ENCODE measurements around the gene B4GALNT2.
A peak's percentile ranks its signal among the peaks of the same experiment; 100 is the strongest.
"Not testable (repeated sequence)": the region's sequence is repeated elsewhere in the genome, so short reads cannot be mapped to it uniquely, and the experiment has no call there.

Gene B4GALNT2

GRCh38 chr17:49183801-49184200 lies 51.2 kb downstream of the B4GALNT2 start:
- DNase-seq: no peak

DNA sequence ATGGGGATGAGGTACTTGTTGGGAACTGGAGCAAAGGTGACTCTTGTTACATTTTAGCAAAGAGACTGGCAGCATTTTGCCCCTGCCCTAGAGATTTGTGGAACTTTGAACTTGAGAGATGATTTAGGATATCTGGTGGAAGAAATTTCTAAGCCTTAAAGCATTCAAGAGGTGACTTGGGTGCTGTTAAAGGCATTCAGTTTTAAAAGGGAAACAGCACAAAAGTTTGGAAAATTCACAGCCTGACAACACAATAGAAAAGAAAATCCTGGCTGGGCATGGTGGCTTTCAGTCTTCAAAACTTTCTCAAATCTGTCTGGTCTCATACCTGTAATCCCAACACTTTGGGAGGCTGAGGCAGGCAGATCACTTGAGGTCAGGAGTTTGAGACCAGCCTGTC lies 52.0 kb downstream of the B4GALNT2 start:
- DNase-seq: not testable (repeated sequence)

DNA sequence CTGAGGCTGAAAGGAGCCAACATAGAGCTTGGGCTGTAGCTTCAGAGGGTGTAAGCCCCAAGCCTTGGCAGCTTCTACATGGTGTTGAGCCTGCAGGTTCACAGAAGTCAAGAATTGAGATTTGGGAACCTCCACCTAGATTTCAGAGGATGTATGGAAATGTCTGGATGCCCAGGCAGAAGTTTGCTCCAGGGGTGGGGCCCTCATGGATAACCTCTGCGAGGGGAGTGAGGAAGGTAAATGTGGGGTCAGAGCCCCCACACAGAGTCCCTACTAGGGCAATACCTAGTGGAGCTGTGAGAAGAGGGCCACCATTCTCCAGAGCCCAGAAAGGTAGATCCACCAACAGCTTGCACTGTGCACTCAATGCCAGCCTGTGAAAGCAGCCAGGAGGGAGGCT lies 52.8 kb downstream of the B4GALNT2 start:
- DNase-seq: not testable (repeated sequence)

- no peak for DNase-seq
Observed at GRCh38 chr17:49187301-49187700, 54.7 kb downstream of the B4GALNT2 start.

DNA sequence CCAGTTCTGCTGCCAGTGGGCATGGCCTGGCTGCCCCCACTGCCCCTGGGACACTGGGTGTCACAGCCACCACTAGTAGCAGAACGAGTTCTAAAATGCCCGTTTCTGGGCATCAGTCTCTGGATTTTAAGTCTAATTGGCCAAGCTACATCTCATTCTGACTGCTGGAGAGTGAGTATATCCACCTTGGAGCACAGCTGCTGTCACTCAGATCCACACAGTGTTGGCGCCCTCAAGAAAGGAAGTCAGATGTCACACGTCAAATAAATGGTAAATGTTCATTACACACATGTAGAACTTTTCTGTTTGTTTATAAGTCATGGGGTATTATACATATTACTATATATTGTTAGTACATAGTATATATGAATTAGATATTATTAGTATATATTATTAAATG lies 58.4 kb downstream of the B4GALNT2 start:
- DNase-seq: no peak

- DNase-seq: no peak
Observed at GRCh38 chr17:49191409-49191916, 58.9 kb downstream of the B4GALNT2 start.

DNA sequence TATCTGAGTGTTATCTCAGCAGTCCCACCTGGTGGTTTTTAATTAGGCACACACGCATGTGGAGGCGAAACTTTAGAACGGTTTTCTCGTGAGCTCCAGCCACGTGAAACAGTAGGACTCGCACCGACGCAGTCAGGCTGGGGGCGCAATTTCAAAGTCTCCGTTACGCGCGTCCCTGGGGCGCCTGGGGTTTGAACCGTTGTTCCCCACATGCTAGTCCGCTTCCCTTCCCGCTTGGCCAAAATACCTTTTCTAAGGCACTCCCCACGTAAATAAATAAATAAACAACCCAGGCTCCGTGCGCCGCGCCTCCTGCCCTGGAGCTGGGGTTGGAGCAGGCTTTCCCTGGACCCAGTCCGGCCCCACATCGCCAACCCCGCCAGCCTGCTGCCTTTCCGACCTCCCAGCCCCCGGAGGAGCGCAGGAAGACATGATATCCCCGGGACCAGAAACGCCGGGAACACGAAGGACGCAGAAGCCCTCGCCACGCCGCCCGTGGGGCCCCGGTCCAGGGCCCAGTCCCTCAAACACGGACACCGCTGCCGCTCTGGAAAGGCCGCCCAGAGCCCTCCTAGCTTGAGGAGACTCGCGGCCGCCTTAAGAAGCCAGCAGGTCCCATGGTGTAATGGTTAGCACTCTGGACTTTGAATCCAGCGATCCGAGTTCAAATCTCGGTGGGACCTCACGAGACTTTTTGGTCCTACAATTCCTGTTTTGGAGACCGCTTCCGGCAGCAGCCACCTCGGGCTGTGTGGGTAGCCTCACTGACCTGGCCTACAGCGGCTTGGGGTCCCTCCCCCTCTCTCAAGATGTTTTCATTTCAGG lies 59.6 kb downstream of the B4GALNT2 start:
- DNase-seq: peak; percentile 88

DNA sequence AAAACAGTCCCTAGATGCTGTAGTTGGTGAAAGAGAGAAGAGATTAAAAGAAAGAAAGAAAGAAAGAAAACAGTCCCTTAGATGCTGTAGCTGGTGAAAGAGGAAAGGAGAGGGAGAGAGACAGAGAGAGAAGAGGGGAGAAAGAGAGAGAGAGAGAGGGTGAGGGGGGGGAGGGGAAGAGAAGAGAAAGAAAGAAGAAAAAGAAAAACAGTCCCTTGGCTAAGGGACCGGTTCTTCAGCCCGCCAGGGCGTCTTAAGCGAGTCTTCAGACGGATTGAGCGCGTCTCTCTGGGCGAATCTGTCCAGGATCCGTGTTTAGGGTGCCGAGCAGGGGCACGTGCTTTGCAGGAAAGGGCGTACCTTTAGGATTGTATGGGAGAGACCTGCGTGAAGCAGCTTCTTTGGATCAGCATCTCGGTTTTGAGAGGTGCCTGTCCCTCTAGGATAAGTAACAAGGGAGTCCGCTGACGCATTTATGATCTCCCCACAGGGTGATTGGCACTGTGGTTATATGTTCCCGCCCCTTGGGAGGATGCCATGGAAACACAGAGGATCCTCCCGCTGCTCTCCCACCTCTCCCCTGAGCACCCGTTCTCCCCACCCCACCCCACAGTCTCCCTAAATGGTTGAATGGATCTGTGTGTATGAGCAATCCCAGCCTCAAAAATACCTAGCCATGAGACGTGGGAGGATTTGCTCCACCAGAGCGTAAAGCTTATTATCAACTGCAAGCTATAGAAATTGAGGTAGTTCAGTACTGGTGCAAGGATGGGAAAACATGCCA lies 61.1 kb downstream of the B4GALNT2 start:
- DNase-seq: no peak

- DNase-seq: no peak
Observed at GRCh38 chr17:49194297-49194607, 61.7 kb downstream of the B4GALNT2 start.

DNA sequence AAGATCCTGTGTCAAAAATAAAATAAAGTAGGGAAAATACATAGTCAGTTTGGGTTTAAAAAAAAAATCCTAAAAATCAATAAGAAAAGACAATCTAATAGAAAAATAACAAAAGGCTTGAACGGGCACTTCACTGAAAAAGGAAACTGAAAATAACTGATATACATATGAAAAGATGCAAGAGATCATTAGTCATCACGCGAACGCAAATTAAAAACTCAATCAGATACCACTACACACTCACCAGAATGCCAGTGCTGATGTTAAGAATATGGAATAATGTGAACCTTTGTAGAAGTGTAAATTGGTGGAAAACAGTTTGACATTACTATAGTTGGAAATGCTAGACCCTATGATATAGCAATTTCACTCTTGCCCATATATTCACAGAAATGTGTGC lies 63.2 kb downstream of the B4GALNT2 start:
- no peak for DNase-seq

DNA sequence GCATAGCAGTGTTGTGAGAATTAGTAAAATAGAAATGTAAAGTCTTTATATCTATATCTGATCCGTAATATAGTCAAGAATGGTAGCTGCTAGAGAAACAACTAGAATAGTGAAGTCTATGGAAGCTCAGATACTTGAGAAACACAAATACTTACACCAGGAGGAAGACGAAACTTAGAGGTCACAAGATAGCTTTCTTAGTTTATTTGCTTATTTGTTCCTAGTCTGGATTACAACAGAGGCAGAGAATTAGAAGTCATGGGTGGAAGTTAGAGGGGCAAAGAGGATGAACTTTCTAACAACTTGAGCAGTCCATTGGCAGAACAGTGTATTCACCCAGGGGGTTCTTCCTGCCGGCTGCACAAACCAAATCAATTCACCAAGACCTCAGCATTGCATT lies 64.0 kb downstream of the B4GALNT2 start:
- DNase-seq: no peak

DNA sequence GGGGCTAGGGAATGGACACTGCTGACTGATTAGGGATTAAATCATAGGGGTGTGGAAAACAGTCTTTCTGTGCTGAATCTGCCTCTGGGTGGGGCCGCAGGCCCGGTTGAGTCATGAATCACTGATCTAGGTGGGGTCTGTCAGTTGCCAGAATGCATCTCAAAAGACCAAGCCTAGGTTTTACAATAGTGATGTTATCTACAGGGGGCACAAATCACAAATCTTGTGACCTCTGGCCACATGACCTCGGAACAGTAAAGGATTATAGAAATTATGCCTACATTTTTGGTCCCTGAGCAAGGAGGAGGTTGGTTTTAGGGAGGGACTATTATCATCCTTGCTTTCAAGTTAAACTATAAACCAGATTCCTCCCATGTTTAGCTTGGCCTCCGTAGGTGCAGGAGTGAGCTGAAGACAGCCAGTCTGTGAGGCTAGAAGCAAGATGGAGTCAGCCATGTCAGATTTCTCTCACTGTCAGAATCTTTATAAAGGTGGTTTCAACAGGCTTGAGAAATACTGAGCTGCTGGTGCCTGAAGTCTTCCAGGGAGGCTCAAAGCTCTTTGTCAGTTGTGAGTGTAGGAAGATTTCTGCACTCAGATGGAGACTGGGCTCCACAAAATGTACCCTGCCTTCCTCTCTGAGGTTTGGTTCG lies 64.9 kb downstream of the B4GALNT2 start:
- DNase-seq: no peak

GRCh38 chr17:49198211-49198610 lies 65.6 kb downstream of the B4GALNT2 start:
- DNase-seq: no peak

- no peak for DNase-seq
Observed at GRCh38 chr17:49200423-49201083, 68.0 kb downstream of the B4GALNT2 start.

DNA sequence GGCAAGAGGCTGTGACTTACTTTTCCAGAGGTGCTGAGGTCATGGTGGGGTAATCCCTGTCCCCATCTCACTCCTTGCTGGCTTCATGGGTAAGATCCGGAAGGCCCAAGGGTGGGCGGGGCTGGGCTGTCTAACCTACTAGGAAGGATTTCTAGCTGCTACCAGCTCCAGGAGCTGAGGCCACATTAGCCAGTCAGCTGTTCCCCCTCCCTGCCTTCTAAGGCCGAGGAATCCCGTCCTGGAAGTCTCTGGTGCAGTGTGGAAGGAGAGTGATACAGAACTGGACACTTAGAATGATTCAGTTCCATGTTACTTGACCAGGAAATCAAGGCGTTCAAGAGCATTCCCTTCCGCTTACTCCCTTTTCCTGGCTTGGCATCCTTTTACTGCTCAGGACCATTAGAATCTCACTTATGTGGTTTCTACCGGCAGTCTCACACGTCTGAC lies 68.9 kb downstream of the B4GALNT2 start:
- no peak for DNase-seq

- no peak for DNase-seq
Observed at GRCh38 chr17:49203796-49204195, 71.2 kb downstream of the B4GALNT2 start.

DNA sequence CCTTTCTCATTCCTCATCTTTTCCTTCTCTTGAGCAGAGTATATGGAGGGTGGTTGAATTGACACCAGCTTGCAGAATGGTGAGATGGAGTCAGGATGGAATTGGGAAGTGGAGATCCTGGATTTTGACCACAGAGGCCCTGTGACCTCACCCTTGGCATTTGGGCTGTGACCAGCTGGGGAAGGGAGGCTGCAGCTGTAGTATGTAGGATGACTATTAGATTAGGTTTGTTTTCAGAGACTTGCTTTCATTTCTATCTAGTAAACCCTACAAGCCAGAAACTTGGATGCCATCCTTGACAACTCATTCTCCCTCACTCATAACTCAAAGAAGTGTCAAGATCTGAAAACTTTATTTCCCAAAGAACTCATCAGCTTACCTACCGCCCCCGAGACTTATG lies 71.9 kb downstream of the B4GALNT2 start:
- no peak for DNase-seq

DNA sequence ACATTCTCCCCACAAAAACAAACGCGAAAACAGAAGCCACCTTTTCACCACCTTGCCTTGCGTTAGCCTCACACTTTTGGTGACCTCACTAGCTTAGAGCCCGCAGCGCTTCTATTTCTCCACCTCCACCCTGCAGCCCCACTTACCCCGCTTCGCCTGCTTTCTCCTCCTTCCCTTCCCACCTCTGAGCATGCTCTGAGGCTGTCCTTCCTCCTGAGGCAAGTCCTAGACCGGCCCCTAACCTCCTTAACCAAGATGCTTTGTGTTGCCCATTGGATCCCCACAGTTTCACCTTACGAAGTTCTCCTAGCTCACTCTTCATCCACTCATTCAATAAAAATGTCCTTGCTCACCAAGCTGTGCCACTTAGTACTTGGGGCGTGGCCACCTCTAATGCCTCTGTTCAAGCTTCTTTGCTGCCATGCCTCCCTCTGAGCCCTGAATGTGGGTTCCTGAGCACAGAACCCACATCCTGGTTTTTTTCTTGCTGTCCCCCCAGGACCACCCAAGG lies 76.5 kb downstream of the B4GALNT2 start:
- no peak for DNase-seq

- DNase-seq: peak; percentile 37
Observed at GRCh38 chr17:49210158-49211029, 77.8 kb downstream of the B4GALNT2 start, which contains the start of the genes ABI3 and GNGT2. Gene ABI3 (plus strand): TSS chr17:49210707. CDS start chr17:49210725, 18 bp downstream. Gene GNGT2 (minus strand): TSS chr17:49210574. CDS start chr17:49207422, 3,152 bp downstream.

- DNase-seq: no peak
Observed at GRCh38 chr17:49213399-49213798, 80.8 kb downstream of the B4GALNT2 start.

- DNase-seq: no peak
Observed at GRCh38 chr17:49213847-49214246, 81.3 kb downstream of the B4GALNT2 start.
